ENCODE data around the gene SPATS2L.

Gene SPATS2L

DNA sequence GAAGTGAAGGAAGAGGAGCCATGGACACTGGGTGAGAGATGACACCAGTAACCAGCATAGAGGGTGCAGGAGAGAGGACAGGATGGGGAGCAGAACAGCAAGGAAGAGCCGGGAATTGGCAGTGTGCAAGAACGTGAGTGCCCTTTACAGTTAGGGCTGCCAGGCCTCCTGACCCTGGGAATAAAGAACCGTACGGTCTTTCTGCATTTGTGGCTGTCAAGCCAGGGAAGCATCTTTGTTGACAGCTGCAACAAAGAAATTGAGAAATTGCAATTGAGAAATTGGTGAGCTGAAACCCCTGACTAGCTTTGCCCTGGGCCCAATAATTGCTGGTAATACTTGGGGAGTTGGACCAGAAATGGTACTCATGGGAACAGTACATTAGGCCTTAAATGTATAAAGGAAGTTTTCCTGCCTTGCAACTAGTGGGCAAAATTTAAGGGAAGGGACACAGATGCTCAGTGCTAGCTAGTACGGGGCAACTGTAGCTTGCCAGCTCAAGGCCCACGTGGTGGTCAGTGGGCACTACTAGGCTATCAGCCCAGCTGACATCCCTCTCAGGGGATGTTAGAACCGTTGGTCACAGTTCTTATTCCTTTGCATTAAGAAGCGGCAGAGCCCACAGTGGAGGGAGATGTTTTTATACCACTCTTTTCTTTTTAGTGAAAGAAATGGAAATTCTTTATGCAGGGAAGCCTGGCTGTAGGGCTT is 146.8 kb downstream of the SPATS2L start:
- Mint-ChIP-seq H3K27me3 (no peaks in the 10 kb centered on the region), H3K36me3 (ENCODE audit: low read depth) (peaks cover 18% of the 10 kb centered on the region), H3K4me3 (no peak overlapping the region), H3K27ac (no peak overlapping the region), H3K4me1 (ENCODE audit: low read depth) (peaks cover 50% of the 10 kb centered on the region), H3K9me3 (no peaks in the 10 kb centered on the region)
- intact Hi-C loops (cut with micrococcal nuclease), result loop anchor here (10.0 kb wide), 1 partner anchor 148 kb away; the partner anchor contains the start of gene SPATS2L

DNA sequence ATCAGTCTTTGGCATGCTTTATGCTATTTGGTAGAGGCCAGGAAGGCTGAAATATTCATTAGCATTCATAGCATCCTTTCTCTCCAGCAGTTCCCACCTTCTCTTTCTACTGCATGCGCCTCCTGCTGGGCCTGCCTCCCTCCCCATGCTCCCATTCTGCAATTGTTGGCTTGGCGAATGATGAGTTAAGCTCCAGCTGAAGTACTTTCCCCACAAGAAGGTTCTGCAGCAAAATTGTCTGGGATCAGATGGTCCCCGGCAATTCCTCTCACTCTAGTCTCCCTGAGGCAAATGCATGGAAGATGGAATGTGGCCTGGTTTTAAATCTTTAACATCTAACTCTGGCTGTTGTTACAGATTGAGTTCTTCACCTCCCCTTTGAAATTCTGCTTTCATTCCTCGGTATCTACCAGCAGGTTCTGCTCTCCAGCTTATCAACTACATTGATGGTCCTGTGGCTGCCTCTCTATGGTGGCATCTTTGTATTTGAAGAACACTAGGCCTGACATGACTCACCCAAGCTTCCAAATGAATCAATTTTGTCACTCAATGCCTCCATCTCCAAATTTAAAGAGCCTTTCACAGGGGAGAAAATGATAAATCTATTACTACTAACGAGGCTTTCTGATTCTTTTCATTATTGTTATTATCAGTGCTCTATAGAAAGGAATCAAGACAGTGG is 147.5 kb downstream of the SPATS2L start:
- Mint-ChIP-seq H3K4me1 (ENCODE audit: low read depth) (peaks cover 50% of the 10 kb centered on the region), H3K27me3 (no peaks in the 10 kb centered on the region), H3K4me3 (no peak overlapping the region), H3K36me3 (ENCODE audit: low read depth) (peaks cover 18% of the 10 kb centered on the region), H3K27ac (no peak overlapping the region), H3K9me3 (no peaks in the 10 kb centered on the region)
- intact Hi-C loops (cut with micrococcal nuclease), result loop anchor here (10.0 kb wide), 1 partner anchor 149 kb away; the partner anchor contains the start of gene SPATS2L

DNA sequence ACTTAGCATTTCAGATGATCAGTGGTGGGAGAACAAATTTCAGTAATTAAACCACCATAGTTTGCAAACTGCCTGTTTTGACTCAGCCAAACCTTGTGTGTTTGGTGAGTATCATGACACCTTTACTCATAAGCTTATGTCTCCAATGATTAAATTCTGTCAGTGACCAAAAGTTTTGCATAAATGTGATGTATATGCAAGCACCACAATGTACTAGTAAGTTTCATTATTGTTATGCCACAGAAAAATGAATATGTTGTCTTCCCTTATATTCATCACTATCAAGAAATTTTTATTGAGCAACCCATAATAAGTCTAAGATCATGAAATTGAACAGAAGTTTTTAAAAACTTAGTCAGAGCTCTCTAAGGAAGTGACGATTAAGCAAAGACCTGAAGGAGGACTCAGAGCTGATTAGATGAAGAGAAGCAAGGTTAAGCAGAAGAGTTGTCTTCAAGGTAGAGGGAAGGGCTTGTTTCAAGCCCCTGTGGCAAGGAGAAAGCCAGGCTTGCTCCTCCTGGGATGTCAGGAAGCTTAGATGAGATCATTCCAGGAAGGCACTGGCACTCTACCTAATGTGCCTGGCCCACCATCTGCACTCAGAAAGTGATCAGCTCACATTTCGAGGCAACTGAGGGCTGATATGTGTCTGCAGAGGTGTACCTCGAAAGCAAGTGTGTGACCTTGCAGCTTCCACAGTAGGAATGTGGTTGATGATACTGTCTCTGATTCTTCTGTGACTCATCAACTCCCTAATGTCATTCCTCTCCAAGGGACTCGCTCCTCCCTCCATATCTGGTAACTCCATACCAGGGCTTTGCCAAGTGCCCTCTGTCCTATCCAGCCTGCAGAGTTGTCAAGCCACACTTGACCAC is 148.7 kb downstream of the SPATS2L start:
- Mint-ChIP-seq H3K27ac (peak overlapping the region; percentile 95), H3K4me3 (no peak overlapping the region)

DNA sequence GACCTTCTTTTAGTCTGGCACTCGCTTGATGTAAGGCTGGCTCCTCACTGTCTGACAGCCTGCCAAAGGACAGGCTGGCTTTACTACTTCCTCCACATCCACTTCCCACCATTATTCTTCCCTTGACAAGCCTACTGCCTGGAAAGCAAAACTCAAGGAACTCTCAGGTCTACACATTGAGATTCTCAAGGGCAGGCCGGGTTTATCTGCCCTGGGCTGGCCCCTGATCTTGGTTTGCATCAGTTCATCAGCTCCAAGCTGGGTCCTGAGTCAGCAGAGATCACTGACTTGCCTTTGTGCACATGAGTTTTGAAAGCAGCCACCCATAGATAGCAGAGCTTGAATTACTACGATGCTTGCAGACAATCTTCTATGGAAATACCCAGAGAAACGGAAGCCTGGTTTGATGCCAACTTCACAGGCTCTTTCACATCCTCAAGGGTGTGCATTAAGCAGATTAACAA is 149.5 kb downstream of the SPATS2L start:
- H3K27me3 Mint-ChIP-seq, result no peaks in the 10 kb centered on the region
- peak overlapping the region; percentile 95 for H3K27ac Mint-ChIP-seq
- no peaks in the 10 kb centered on the region for H3K9me3 Mint-ChIP-seq
- peaks cover 39% of the 10 kb centered on the region for H3K4me1 Mint-ChIP-seq (ENCODE audit: low read depth)
- peaks cover 16% of the 10 kb centered on the region for H3K36me3 Mint-ChIP-seq (ENCODE audit: low read depth)
- H3K4me3 Mint-ChIP-seq, result peak overlapping the region; percentile 40
- intact Hi-C loops (cut with micrococcal nuclease), result loop anchor here (10.0 kb wide), 1 partner anchor 151 kb away; the partner anchor contains the start of gene SPATS2L

More for the DNA sequence above, 148.7 kb downstream of the SPATS2L start:
- Mint-ChIP-seq H3K27me3 (no peaks in the 10 kb centered on the region), H3K4me1 (ENCODE audit: low read depth) (peaks cover 46% of the 10 kb centered on the region), H3K36me3 (ENCODE audit: low read depth) (peaks cover 18% of the 10 kb centered on the region), H3K9me3 (no peaks in the 10 kb centered on the region)
- intact Hi-C loops (cut with micrococcal nuclease), result loop anchor here (10.0 kb wide), 1 partner anchor 150 kb away; the partner anchor contains the start of gene SPATS2L

DNA sequence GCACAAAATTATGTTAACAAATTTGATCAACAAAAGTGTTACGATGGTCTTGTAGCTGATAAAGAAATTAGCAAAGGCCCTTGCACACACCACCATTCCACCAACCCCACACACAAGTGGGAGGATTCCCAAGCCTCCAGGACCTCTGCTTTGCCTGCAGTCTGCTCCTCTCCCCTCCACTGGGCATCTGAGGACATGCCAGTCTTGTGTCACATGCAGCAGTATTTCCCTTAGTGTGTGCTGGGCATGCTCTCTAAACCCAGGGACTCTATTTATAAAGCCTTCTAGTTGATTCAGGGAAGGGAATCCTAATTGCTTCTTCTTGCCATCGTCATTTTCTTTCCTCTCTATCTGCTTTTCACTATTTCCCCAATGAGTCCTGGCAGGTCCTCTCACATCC is 150.1 kb downstream of the SPATS2L start:
- Mint-ChIP-seq H3K36me3 (ENCODE audit: low read depth) (peaks cover 19% of the 10 kb centered on the region), H3K9me3 (no peaks in the 10 kb centered on the region), H3K4me1 (ENCODE audit: low read depth) (peaks cover 36% of the 10 kb centered on the region), H3K27ac (peak overlapping the region; percentile 95), H3K4me3 (no peak overlapping the region), H3K27me3 (no peaks in the 10 kb centered on the region)
- intact Hi-C loops (cut with micrococcal nuclease), result loop anchor here (10.0 kb wide), 1 partner anchor 152 kb away; the partner anchor contains the start of gene SPATS2L

DNA sequence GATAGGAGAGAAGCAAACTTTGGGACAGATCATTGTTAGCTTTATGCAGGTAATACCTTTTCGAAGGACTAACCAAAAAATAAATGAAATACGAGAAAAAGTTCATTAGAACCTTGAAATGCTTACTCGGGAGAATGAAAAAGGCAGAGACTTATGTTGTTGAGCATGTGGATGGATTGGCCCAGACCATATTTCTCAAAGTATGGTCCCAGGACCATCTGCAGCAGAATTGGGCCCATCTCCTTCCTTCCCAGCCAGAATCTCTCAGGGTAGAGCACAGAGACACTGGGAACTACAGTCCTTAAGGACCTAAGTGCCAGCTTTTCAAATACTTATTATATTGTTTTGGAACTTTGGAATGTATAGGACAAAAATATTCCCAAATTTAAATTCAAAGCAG is 152.6 kb downstream of the SPATS2L start:
- H3K27me3 Mint-ChIP-seq, result no peaks in the 10 kb centered on the region
- H3K36me3 Mint-ChIP-seq (ENCODE audit: low read depth), result peaks cover 19% of the 10 kb centered on the region
- H3K9me3 Mint-ChIP-seq, result no peaks in the 10 kb centered on the region
- no peak overlapping the region for H3K4me3 Mint-ChIP-seq
- H3K4me1 Mint-ChIP-seq (ENCODE audit: low read depth), result peaks cover 27% of the 10 kb centered on the region
- intact Hi-C loops (cut with micrococcal nuclease), result loop anchor here (10.0 kb wide), 1 partner anchor 154 kb away; the partner anchor contains the start of gene SPATS2L
- no peak overlapping the region for H3K27ac Mint-ChIP-seq

DNA sequence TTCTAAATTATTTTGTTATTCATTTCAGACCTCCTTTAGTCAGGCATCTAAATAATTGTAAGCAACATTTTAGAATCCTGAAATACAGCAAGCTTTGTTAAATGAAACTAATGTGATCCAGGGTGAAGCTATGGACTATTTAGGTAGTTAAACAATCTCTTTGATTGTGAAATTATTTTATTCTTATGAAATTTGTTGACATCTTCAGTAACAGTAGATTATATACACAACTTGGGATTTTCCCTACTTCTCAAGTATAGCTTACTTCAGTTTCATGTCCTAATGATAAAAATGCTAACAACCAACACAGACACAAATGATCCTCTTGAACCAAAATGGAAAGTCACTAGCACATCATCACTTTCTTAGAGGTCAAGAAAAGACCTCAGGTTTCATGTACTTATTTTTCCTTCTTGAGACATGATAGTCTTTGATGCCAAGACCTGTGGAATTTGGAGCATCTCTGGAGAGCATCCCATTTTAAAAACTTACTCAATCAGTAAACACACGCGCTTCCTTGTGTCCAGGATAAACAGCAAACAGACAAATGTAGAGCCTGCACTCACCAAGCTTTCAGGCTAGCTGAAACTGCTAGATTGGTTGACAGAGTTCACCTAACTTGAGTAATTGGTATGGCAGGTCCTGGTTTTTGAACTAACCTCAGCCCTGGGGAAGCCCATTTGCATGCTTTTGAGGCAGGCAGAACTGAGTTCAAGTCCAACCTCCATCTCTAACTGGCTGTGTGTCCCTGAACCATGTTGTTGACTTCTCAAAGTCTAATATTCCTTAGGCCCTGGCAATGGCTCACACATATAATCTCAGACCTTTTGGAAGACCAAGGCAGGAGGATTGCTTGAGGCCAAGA is 155.6 kb downstream of the SPATS2L start:
- H3K27me3 Mint-ChIP-seq, result no peaks in the 10 kb centered on the region
- H3K27ac Mint-ChIP-seq, result no peak overlapping the region
- H3K9me3 Mint-ChIP-seq, result no peaks in the 10 kb centered on the region
- H3K4me1 Mint-ChIP-seq (ENCODE audit: low read depth), result peaks cover 2% of the 10 kb centered on the region
- intact Hi-C loops (cut with micrococcal nuclease), result no loop called here
- no peak overlapping the region for H3K4me3 Mint-ChIP-seq
- peaks cover 25% of the 10 kb centered on the region for H3K36me3 Mint-ChIP-seq (ENCODE audit: low read depth)

DNA sequence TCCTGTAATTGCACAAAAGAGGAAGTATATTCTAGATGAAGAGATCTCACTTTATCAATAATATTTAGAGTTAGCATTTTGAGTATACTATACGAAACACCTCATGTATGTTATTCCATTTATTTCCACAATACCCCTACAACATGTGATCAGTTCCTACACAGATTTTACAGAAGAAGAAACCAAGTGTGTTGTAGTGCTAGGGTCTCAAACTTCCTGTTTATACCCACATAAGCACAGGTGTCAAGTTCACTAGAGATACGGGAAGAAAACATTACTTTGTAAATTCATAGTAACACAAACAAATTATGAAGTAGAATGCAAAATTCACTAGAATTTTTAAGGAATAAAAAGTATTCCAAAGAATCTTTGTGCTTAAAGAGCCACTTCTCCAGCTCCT is 157.0 kb downstream of the SPATS2L start:
- Mint-ChIP-seq H3K27me3 (no peaks in the 10 kb centered on the region), H3K36me3 (ENCODE audit: low read depth) (peaks cover 38% of the 10 kb centered on the region), H3K27ac (no peak overlapping the region), H3K9me3 (no peaks in the 10 kb centered on the region), H3K4me3 (no peak overlapping the region), H3K4me1 (ENCODE audit: low read depth) (no peaks in the 10 kb centered on the region)
- intact Hi-C loops (cut with micrococcal nuclease), result no loop called here

DNA sequence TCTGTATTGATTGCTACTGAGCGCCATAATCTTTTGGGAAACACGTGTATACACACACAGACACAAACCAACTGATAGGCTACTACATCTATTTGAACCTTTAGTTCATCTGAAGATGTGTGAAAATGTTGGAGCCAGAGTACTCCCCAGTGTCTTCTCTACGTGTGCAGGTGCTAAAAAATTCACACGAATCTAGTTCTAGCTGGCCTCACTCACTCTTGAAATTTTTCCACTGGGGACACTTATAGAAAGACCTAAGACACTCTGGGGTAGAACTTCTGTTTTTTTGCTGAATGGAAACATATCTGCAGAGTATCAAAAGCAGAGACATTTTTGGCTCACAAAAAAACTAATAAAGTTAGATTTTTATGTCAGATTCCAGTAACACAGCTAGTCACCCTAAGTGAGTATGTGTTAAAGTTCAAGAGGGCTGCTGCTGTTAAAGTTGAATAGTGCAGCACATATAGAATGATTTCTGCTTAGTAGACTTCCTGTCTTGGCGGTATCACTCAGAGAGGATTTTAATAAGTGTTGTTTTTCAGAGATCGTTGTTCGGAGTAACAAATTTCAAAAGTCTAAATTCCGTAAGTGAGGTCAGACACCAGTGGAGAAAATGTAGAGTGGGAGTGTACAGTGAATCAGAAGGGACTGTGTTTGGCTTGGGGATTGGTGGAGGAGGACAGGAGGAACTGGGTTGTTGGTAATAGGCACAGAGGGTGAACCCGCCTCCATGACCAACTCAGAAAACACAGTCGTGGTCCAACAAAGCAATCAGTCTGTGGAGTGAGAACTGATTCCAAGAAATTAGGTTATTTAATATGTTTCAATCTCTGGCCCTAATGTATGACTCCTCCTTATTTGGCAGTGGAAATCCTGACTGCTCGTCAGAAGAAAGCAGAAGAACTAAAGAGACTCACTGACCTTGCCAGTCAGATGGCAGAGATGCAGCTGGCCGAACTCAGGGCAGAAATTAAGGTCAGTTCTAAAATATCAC is 160.2 kb downstream of the SPATS2L start:
- H3K27ac Mint-ChIP-seq, result no peak overlapping the region
- no peaks in the 10 kb centered on the region for H3K4me1 Mint-ChIP-seq (ENCODE audit: low read depth)
- intact Hi-C loops (cut with micrococcal nuclease), result no loop called here
- H3K36me3 Mint-ChIP-seq (ENCODE audit: low read depth), result peaks cover 56% of the 10 kb centered on the region
- H3K4me3 Mint-ChIP-seq, result no peak overlapping the region
- H3K9me3 Mint-ChIP-seq, result no peaks in the 10 kb centered on the region
- no peaks in the 10 kb centered on the region for H3K27me3 Mint-ChIP-seq

DNA sequence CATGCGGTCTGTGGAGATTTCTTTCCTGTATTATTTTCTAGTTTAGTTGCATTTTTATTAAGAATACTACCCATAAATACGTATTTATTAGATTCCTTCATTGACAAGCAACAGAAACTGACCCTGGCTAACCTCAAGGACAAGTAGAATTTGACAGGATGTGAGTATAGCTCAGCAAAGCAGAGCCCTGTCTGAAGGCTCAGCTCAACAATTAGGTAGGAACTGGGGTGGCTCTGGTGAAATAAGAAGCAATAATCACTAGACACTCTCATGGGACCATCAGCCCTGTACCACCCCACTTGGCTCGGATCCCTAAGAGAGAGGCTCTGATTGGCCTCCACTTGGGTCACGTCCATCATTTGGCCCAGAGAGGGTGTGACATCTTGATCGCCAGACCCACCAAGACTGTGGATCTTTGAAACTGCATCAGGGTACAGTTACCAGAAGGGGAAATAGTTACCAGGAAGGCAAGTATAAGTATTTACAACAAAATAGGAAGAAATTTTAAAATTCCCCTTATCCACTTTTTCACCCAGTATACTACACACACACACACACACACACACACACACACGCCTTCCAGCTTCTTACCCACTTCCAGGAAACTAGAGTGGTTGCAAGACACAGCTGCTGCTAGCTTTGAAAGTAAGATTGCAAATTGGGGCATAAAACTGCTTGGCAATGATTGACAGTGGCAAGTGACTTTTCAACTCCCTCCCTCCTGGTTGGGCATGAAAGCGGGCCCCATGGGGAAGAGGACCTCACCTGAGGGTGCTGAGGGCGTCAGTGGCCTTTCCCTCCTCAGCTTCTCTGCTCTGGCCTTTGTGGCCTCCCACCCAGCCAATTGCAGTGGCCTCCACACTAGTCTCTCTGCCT is 161.6 kb downstream of the SPATS2L start:
- Mint-ChIP-seq H3K27me3 (no peaks in the 10 kb centered on the region), H3K36me3 (ENCODE audit: low read depth) (peaks cover 55% of the 10 kb centered on the region), H3K4me1 (ENCODE audit: low read depth) (no peaks in the 10 kb centered on the region), H3K9me3 (no peaks in the 10 kb centered on the region), H3K4me3 (no peak overlapping the region), H3K27ac (no peak overlapping the region)
- intact Hi-C loops (cut with micrococcal nuclease), result no loop called here

DNA sequence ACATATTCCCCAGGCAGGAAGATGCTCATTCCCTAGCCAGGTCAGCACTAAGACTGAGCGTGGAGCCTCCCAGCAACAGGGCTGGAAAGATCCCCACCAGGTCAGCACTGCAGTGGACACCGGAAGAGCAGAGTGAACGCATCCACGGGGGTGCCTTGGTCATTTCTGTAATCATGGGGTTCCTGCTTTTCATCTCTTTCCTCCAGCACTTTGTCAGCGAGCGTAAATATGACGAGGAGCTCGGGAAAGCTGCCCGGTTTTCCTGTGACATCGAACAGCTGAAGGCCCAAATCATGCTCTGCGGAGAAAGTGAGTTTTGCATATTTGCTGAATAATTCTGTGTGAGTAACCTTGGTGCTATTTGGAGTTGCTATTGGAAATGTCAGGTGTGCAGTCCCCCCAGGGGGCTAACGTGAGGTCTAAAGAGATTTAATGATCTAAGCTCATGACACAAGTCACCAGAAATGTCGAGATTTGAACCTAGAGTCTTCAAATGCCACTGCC is 163.3 kb downstream of the SPATS2L start:
- H3K9me3 Mint-ChIP-seq, result no peaks in the 10 kb centered on the region
- no peak overlapping the region for H3K4me3 Mint-ChIP-seq
- H3K4me1 Mint-ChIP-seq (ENCODE audit: low read depth), result no peaks in the 10 kb centered on the region
- intact Hi-C loops (cut with micrococcal nuclease), result no loop called here
- no peaks in the 10 kb centered on the region for H3K27me3 Mint-ChIP-seq
- no peak overlapping the region for H3K27ac Mint-ChIP-seq
- H3K36me3 Mint-ChIP-seq (ENCODE audit: low read depth), result peaks cover 72% of the 10 kb centered on the region
